ENCODE data around the gene FANCG.

The FANCG gene

DNA sequence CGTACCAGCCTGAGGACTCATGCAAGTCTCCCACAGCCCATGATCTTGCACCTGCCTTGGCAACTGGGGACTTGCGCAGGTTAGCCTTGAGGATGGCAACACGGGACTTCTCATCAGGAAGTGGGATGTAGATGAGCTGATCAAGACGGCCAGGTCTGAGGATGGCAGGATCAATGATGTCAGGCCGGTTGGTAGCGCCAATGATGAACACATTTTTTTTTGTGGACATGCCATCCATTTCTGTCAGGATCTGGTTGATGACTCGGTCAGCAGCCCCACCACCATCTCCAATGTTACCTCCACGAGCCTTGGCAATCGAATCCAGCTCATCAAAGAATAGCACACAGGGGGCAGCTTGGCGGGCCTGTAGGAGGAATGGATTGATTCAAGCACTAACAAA, 20.3 kb downstream of the FANCG start:
- CTCF ChIA-PET, result interaction anchor here (0.8 to 1.2 kb wide), 2 partner anchors 9 to 34 kb away, joined by 3 to 4 read pairs; no protein-coding TSS in a partner anchor
- TF ChIP-seq SETDB1 (IDR thresholded peaks at IDR 0.05; ENCODE audit: insufficient read length, low read length), result no peak
- no peak for TF ChIP-seq ZNF529 (tag by site-specific recombination; IDR thresholded peaks at IDR 0.05; ENCODE audit: insufficient replicate concordance)
- TF ChIP-seq ZNF133 (tag by site-specific recombination; IDR thresholded peaks at IDR 0.05), result no peak
- no peaks in the 10 kb centered on the region for H3K4me1 ChIP-seq (ENCODE audit: control insufficient read depth, insufficient read depth, low read length)
- POLR2A ChIA-PET, result interaction anchor here (1.1 to 5.9 kb wide), 2 partner anchors 12 to 20 kb away, joined by 4 to 27 read pairs; partner anchors contain the start of genes FANCG and VCP
- no peaks in the 10 kb centered on the region for H3K9me3 ChIP-seq (ENCODE audit: control insufficient read depth, insufficient read depth, low read depth, low read length)
- H3K27ac ChIP-seq (ENCODE audit: extremely low read depth, low read depth, low read length), result no peak overlapping the region
- H3K36me3 ChIP-seq (ENCODE audit: control insufficient read depth in 2 of 2, insufficient read depth in 1 of 2, low read length in 2 of 2), result peaks cover 64 to 99% of the 10 kb centered on the region in 2 experiments
- H3K4me3 ChIP-seq (ENCODE audit: low read depth, low read length), result no peak overlapping the region

DNA sequence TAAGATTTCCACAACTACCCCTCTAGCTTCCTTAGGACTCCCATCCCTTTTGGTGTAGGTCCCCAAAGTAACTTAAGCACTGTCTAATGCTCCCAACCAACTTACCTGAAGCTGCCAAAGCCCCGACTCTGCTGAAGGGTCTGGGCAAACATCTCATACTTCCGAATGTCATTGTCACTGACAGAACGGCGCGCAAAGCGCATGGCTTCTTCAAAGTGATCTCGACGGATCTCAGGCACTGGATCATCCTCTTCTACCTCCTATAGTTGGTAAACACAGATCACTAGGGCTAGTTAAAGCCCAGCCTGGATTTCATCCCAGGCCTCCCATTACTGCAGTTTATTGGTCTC, 22.5 kb downstream of the FANCG start:
- peaks cover 43 to 89% of the 10 kb centered on the region in 2 experiments for H3K36me3 ChIP-seq (ENCODE audit: control insufficient read depth in 2 of 2, insufficient read depth in 1 of 2, low read length in 2 of 2)
- H3K27ac ChIP-seq (ENCODE audit: extremely low read depth, low read depth, low read length), result no peak overlapping the region
- TF ChIP-seq ZNF548 (tag by site-specific recombination; IDR thresholded peaks at IDR 0.05) (no peak), SP7 (tag by site-specific recombination; IDR thresholded peaks at IDR 0.05) (no peak), ZNF558 (tag by site-specific recombination; IDR thresholded peaks at IDR 0.05) (no peak), ZNF549 (tag by site-specific recombination; IDR thresholded peaks at IDR 0.05) (no peak), ZNF571 (tag by site-specific recombination; IDR thresholded peaks at IDR 0.05) (no peak), KLF16 (tag by site-specific recombination; IDR thresholded peaks at IDR 0.05) (no peak)
- ChIA-PET CTCF (interaction anchor here (2.0 kb wide), 1 partner anchor 63 kb away, joined by 7 read pairs; no protein-coding TSS in a partner anchor), POLR2A (interaction anchor here (2.7 kb wide), 1 partner anchor 22 kb away, joined by 7 read pairs; the partner anchor contains the start of gene FANCG)
- no peak overlapping the region for H3K4me3 ChIP-seq (ENCODE audit: low read depth, low read length)
- no peaks in the 10 kb centered on the region for H3K9me3 ChIP-seq (ENCODE audit: control insufficient read depth, insufficient read depth, low read depth, low read length)
- no peaks in the 10 kb centered on the region for H3K4me1 ChIP-seq (ENCODE audit: control insufficient read depth, insufficient read depth, low read length)

DNA sequence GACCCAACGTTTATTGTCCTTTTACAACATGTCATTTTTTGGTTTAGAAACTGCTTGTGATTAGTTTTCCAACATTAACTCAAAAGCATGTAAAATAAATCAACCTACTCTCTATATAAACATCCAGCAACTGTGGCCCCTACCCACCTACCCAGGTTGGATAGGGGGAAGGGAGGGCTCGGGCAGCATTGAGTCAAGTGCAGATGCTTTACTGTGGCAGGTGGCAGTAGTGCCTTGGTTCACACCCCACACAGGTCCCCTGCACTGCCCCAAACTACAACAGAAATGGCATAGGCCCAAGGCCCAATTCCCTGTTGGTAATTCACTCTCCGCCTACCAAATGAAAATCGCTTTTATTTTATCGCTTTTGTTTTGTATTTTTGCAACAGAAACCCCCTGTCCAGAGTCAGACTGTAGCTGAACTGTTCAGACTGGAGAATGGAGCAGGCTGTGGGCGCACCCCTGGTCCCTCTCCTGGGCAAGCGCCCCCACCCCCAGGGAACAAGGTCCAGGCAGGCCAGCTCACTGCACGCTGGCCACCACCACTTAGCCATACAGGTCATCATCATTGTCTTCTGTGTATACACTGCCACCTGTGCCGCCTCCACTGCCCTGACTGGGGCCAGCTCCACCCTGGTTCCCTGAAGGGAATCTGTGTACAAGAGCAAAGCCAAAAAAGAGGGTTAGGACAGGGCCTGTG, 23.0 kb downstream of the FANCG start:
- TF ChIP-seq ZNF747 (tag by site-specific recombination; IDR thresholded peaks at IDR 0.05), result no peak
- TF ChIP-seq, protein P1, sequence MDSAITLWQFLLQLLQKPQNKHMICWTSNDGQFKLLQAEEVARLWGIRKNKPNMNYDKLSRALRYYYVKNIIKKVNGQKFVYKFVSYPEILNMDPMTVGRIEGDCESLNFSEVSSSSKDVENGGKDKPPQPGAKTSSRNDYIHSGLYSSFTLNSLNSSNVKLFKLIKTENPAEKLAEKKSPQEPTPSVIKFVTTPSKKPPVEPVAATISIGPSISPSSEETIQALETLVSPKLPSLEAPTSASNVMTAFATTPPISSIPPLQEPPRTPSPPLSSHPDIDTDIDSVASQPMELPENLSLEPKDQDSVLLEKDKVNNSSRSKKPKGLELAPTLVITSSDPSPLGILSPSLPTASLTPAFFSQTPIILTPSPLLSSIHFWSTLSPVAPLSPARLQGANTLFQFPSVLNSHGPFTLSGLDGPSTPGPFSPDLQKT (IDR thresholded peaks at IDR 0.05; ENCODE audit: borderline replicate concordance, low read depth, low read length), result no peak
- no peak for TF ChIP-seq GLIS2 (tag by site-specific recombination; IDR thresholded peaks at IDR 0.05)
- TF ChIP-seq ZNF114 (tag by site-specific recombination; IDR thresholded peaks at IDR 0.05), result no peak
- TF ChIP-seq MYNN (tag by site-specific recombination; IDR thresholded peaks at IDR 0.05; ENCODE audit: borderline replicate concordance), result no peak
- Histone ChIP-seq H3K27ac (ENCODE audit: extremely low read depth, low read depth, low read length) (no peak overlapping the region), H3K4me3 (ENCODE audit: low read depth, low read length) (no peak overlapping the region), H3K9me3 (ENCODE audit: control insufficient read depth, insufficient read depth, low read depth, low read length) (no peaks in the 10 kb centered on the region), H3K36me3 (ENCODE audit: control insufficient read depth in 2 of 2, insufficient read depth in 1 of 2, low read length in 2 of 2) (peaks cover 41 to 87% of the 10 kb centered on the region in 2 experiments), H3K4me1 (ENCODE audit: control insufficient read depth, insufficient read depth, low read length) (no peaks in the 10 kb centered on the region)
- ChIA-PET POLR2A (interaction anchor here (0.7 to 2.7 kb wide), 3 partner anchors 11 to 23 kb away, joined by 3 to 7 read pairs (median 5); partner anchors contain the start of genes FANCG and VCP), CTCF (interaction anchor here (2.0 kb wide), 1 partner anchor 62 kb away, joined by 7 read pairs; no protein-coding TSS in a partner anchor)

DNA sequence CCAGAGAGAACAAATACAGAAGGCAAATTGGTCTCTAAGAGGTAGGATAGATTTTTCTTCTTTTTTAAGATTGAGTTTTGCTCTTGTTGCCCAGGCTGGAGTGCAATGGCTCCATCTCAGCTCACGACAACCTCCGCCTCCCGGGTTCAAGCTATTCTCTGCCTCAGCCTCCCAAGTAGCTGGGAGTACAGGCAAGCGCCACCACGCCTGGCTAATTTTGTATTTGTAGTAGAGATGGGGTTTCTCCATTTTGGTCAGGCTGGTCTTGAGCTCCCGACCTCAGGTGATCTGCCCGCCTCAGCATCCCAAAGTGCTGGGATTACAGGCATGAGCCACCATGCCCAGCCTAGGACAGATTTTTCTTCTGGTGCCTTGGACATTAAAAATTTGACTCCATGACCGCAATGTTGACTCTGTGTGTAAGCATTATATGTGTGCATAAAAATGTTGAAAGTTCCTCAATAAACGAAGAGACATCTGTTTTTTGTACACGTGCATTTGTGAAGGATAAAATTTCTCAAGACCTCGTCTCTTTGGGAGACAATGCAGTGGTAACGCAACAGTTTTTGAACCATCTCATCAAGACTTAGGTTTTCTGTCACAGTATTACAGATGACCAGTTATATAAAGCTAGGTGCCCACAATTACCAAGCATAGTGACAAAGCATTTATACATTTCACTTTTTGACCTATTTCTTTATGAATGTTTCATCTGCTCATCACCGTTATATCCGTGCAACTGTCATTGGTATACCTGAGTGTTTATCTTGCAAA, 24.7 kb downstream of the FANCG start:
- H3K4me3 ChIP-seq (ENCODE audit: low read depth, low read length), result no peak overlapping the region
- H3K9me3 ChIP-seq (ENCODE audit: control insufficient read depth, insufficient read depth, low read depth, low read length), result no peaks in the 10 kb centered on the region
- H3K27ac ChIP-seq (ENCODE audit: extremely low read depth, low read depth, low read length), result no peak overlapping the region
- peaks cover 25 to 85% of the 10 kb centered on the region in 2 experiments for H3K36me3 ChIP-seq (ENCODE audit: control insufficient read depth in 2 of 2, insufficient read depth in 1 of 2, low read length in 2 of 2)
- CTCF ChIA-PET, result interaction anchor here (0.6 to 2.1 kb wide), 3 partner anchors 42 to 768 kb away, joined by 3 to 8 read pairs (median 4); partner anchors contain the start of gene PIGO
- H3K4me1 ChIP-seq (ENCODE audit: control insufficient read depth, insufficient read depth, low read length), result no peaks in the 10 kb centered on the region
- POLR2A ChIA-PET, result interaction anchor here (1.9 to 2.7 kb wide), 2 partner anchors 17 to 25 kb away, joined by 5 to 7 read pairs; partner anchors contain the start of genes FANCG and VCP
- TF ChIP-seq ZNF2 (tag by site-specific recombination; IDR thresholded peaks at IDR 0.05) (no peak), ZNF585B (tag by site-specific recombination; IDR thresholded peaks at IDR 0.05) (no peak), ZNF529 (tag by site-specific recombination; IDR thresholded peaks at IDR 0.05; ENCODE audit: insufficient replicate concordance) (no peak)
- TF ChIP-seq, protein P2, sequence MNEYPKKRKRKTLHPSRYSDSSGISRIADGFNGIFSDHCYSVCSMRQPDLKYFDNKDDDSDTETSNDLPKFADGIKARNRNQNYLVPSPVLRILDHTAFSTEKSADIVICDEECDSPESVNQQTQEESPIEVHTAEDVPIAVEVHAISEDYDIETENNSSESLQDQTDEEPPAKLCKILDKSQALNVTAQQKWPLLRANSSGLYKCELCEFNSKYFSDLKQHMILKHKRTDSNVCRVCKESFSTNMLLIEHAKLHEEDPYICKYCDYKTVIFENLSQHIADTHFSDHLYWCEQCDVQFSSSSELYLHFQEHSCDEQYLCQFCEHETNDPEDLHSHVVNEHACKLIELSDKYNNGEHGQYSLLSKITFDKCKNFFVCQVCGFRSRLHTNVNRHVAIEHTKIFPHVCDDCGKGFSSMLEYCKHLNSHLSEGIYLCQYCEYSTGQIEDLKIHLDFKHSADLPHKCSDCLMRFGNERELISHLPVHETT (tag by site-specific recombination; IDR thresholded peaks at IDR 0.05), result no peak
- TF ChIP-seq, protein P3, sequence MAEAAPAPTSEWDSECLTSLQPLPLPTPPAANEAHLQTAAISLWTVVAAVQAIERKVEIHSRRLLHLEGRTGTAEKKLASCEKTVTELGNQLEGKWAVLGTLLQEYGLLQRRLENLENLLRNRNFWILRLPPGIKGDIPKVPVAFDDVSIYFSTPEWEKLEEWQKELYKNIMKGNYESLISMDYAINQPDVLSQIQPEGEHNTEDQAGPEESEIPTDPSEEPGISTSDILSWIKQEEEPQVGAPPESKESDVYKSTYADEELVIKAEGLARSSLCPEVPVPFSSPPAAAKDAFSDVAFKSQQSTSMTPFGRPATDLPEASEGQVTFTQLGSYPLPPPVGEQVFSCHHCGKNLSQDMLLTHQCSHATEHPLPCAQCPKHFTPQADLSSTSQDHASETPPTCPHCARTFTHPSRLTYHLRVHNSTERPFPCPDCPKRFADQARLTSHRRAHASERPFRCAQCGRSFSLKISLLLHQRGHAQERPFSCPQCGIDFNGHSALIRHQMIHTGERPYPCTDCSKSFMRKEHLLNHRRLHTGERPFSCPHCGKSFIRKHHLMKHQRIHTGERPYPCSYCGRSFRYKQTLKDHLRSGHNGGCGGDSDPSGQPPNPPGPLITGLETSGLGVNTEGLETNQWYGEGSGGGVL (tag by site-specific recombination; IDR thresholded peaks at IDR 0.05), result no peak
- TF ChIP-seq, protein P4, sequence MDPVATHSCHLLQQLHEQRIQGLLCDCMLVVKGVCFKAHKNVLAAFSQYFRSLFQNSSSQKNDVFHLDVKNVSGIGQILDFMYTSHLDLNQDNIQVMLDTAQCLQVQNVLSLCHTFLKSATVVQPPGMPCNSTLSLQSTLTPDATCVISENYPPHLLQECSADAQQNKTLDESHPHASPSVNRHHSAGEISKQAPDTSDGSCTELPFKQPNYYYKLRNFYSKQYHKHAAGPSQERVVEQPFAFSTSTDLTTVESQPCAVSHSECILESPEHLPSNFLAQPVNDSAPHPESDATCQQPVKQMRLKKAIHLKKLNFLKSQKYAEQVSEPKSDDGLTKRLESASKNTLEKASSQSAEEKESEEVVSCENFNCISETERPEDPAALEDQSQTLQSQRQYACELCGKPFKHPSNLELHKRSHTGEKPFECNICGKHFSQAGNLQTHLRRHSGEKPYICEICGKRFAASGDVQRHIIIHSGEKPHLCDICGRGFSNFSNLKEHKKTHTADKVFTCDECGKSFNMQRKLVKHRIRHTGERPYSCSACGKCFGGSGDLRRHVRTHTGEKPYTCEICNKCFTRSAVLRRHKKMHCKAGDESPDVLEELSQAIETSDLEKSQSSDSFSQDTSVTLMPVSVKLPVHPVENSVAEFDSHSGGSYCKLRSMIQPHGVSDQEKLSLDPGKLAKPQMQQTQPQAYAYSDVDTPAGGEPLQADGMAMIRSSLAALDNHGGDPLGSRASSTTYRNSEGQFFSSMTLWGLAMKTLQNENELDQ (tag by site-specific recombination; IDR thresholded peaks at IDR 0.05; ENCODE audit: low read depth), result no peak

All from HEK293 (cell line).